ENCODE results near the gene MYH11.

Gene MYH11

DNA sequence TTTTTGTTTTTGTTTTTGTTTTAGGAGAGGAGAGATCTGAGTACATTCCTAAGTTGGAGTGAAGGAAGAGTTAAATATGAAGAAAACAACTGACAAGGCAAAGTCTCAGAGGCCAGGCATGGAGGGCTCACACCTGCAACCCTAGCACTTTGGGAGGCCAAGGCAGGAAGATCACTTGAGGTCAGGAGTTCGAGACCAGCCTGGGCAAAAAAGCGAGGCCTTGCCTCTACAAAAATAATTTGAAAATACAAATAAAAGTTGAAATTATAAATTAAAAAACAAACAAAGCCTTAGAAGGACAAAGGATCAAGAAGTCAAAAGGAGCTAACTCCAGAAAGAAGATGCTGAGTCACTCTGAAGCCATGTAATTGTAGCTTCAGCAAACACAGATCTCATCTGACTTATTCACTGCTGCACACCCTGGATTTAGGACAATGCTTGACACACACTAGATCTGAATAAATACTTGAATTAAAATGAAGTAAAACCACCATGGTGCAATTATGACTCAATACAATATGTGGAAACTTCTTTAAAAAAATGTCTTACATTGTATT lies 22.5 kb upstream of the MYH11 start:
- peak overlapping the region in 1 of 2 experiments; percentile 51 for H3K27ac ChIP-seq (ENCODE audit: insufficient read depth in 1 of 2, low read depth in 1 of 2, low read length in 2 of 2, poor library complexity in 1 of 2, severe bottlenecking in 2 of 2)
- WGBS (ENCODE audit: insufficient coverage): no CpG with 5 or more reads among the region's 2 CpGs
- no peak overlapping the region for H3K4me3 ChIP-seq (ENCODE audit: control insufficient read depth in 1 of 7, extremely low read depth in 1 of 7, insufficient read depth in 4 of 7, low read depth in 2 of 7, low read length in 6 of 7)
- peaks cover 0 to 15% (median 10%) of the 10 kb centered on the region in 4 experiments for H3K4me1 ChIP-seq (ENCODE audit: control extremely low read depth in 1 of 4, control insufficient read depth in 4 of 4, insufficient read depth in 4 of 4, low read length in 3 of 4)
- CTCF ChIA-PET: interaction anchor here (0.9 to 1.2 kb wide), 3 partner anchors 9 to 57 kb away, joined by 3 to 4 read pairs (median 3); partner anchors contain the start of gene CEP20
- peak in 2 of 3 donors; percentile 58 to 63 for DNase-seq
- H3K36me3 ChIP-seq (ENCODE audit: control insufficient read depth in 4 of 4, insufficient read depth in 4 of 4, low read length in 3 of 4): peaks cover 2 to 45% (median 29%) of the 10 kb centered on the region in 4 experiments
- POLR2A ChIA-PET: no interaction called here
- no peaks in the 10 kb centered on the region for H3K27me3 ChIP-seq (replicated peaks in 2 of 5; ENCODE audit: control insufficient read depth in 4 of 5, insufficient read depth in 5 of 5, low read length in 4 of 5)
- no peaks in the 10 kb centered on the region for H3K9me3 ChIP-seq (ENCODE audit: control extremely low read depth in 1 of 5, control insufficient read depth in 4 of 5, insufficient read depth in 2 of 5, low read depth in 1 of 5, low read length in 4 of 5)

DNA sequence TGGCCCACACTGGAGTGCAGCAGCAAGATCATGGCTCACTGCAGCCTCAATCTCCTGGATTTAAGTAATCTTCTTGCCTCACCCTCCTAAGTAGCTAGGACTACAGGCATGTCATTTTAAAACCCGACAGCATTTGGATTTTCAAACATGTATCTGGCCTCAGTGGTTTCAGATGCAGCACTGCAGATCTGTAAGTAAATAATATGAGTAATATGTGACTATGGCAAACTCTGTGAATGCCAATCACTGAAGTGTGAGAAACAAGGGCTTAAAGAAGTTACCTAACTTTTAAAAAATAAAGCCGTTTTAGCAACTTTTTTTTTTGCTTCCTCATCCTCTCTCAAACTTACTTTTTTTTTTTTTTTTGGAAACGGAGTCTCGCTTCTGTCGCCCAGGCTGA lies 19.7 kb upstream of the MYH11 start:
- Histone ChIP-seq H3K27me3 (replicated peaks in 2 of 5; ENCODE audit: control insufficient read depth in 4 of 5, insufficient read depth in 5 of 5, low read length in 4 of 5) (no peaks in the 10 kb centered on the region), H3K4me1 (ENCODE audit: control extremely low read depth in 1 of 4, control insufficient read depth in 4 of 4, insufficient read depth in 4 of 4, low read length in 3 of 4) (peaks cover 0 to 16% (median 10%) of the 10 kb centered on the region in 4 experiments), H3K9me3 (ENCODE audit: control extremely low read depth in 1 of 5, control insufficient read depth in 4 of 5, insufficient read depth in 2 of 5, low read depth in 1 of 5, low read length in 4 of 5) (no peaks in the 10 kb centered on the region), H3K36me3 (ENCODE audit: control insufficient read depth in 4 of 4, insufficient read depth in 4 of 4, low read length in 3 of 4) (peaks cover 4 to 43% (median 27%) of the 10 kb centered on the region in 4 experiments), H3K27ac (ENCODE audit: insufficient read depth in 1 of 2, low read depth in 1 of 2, low read length in 2 of 2, poor library complexity in 1 of 2, severe bottlenecking in 2 of 2) (no peak overlapping the region), H3K4me3 (ENCODE audit: control insufficient read depth in 1 of 7, extremely low read depth in 1 of 7, insufficient read depth in 4 of 7, low read depth in 2 of 7, low read length in 6 of 7) (no peak overlapping the region)
- WGBS (ENCODE audit: insufficient coverage): 100% methylated on average over 1 of the region's 5 CpGs
- CTCF ChIA-PET: interaction anchor here (0.6 to 1.2 kb wide), 2 partner anchors 30 to 106 kb away, joined by 4 read pairs; no protein-coding TSS in a partner anchor
- POLR2A ChIA-PET: no interaction called here
- DNase-seq: no peak

DNA sequence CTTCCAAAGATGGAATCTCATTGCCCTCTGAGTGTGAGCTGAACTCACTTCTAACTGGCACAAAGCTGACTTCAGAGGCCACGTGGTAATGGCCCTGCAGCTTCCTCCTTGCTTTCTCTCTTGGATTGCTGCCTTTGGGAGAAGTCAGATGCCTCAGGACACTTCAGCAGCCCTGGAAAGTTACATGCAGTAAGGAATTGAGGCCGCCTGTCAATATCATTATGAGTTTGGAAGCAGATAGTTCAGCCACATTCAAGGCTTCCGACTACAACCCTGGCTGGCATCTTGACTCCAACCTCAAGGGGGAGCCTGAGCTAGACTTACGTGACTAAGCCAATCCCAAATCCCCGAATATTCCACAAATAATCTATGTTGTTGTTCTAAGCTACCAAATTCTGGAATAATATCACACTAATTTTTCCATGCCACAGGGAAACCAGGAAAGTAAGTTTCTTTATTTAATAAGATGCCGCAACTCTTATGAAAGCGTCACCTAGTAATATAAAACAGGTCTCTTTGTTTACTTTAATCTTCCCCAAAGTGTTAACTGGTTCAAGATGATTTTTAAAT lies 18.0 kb upstream of the MYH11 start:
- H3K27ac ChIP-seq (ENCODE audit: insufficient read depth in 1 of 2, low read depth in 1 of 2, low read length in 2 of 2, poor library complexity in 1 of 2, severe bottlenecking in 2 of 2): peak overlapping the region; percentile 12 to 54
- no peaks in the 10 kb centered on the region for H3K9me3 ChIP-seq (ENCODE audit: control extremely low read depth in 1 of 5, control insufficient read depth in 4 of 5, insufficient read depth in 2 of 5, low read depth in 1 of 5, low read length in 4 of 5)
- ChIA-PET POLR2A (interaction anchor here (0.6 to 1.2 kb wide), 6 partner anchors 11 to 253 kb away, joined by 3 to 5 read pairs (median 4); no protein-coding TSS in a partner anchor), CTCF (interaction anchor here (0.7 to 3.9 kb wide), 29 partner anchors 8 to 316 kb away, joined by 3 to 28 read pairs (median 4); partner anchors contain the start of gene CEP20)
- peak; percentile 49 to 63 (median 58) for DNase-seq
- H3K4me1 ChIP-seq (ENCODE audit: control extremely low read depth in 1 of 4, control insufficient read depth in 4 of 4, insufficient read depth in 4 of 4, low read length in 3 of 4): peaks cover 0 to 16% (median 10%) of the 10 kb centered on the region in 4 experiments
- 4% methylated on average over 2 of the region's 7 CpGs for WGBS (ENCODE audit: insufficient coverage)
- H3K36me3 ChIP-seq (ENCODE audit: control insufficient read depth in 4 of 4, insufficient read depth in 4 of 4, low read length in 3 of 4): peaks cover 7 to 54% (median 32%) of the 10 kb centered on the region in 4 experiments
- peak overlapping the region in 1 of 7 experiments; percentile 59 for H3K4me3 ChIP-seq (ENCODE audit: control insufficient read depth in 1 of 7, extremely low read depth in 1 of 7, insufficient read depth in 4 of 7, low read depth in 2 of 7, low read length in 6 of 7)
- H3K27me3 ChIP-seq (replicated peaks in 2 of 5; ENCODE audit: control insufficient read depth in 4 of 5, insufficient read depth in 5 of 5, low read length in 4 of 5): no peaks in the 10 kb centered on the region

DNA sequence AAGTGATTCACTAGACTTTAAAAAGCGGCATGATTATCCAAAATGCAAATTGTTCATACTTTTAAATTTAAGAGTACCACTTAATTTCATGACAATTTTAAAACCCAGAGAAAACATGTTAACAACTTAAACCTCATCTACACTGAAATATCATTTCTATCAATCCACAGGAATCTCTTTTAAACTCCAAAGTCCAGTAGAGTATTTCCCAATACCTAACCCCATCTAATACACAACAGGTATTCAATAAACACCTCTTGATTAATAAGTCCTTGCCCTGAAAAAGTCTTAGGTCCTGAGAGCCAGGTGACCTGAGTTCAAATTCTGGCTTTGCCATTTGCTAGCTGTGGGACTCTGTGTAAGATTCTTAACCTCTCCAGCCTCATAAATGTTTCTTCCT lies 16.9 kb upstream of the MYH11 start:
- H3K4me3 ChIP-seq (ENCODE audit: control insufficient read depth in 1 of 7, extremely low read depth in 1 of 7, insufficient read depth in 4 of 7, low read depth in 2 of 7, low read length in 6 of 7): no peak overlapping the region
- peaks cover 7 to 57% (median 38%) of the 10 kb centered on the region in 4 experiments for H3K36me3 ChIP-seq (ENCODE audit: control insufficient read depth in 4 of 4, insufficient read depth in 4 of 4, low read length in 3 of 4)
- peaks cover 0 to 10% (median 5%) of the 10 kb centered on the region in 4 experiments for H3K4me1 ChIP-seq (ENCODE audit: control extremely low read depth in 1 of 4, control insufficient read depth in 4 of 4, insufficient read depth in 4 of 4, low read length in 3 of 4)
- no peaks in the 10 kb centered on the region for H3K9me3 ChIP-seq (ENCODE audit: control extremely low read depth in 1 of 5, control insufficient read depth in 4 of 5, insufficient read depth in 2 of 5, low read depth in 1 of 5, low read length in 4 of 5)
- no peaks in the 10 kb centered on the region for H3K27me3 ChIP-seq (replicated peaks in 2 of 5; ENCODE audit: control insufficient read depth in 4 of 5, insufficient read depth in 5 of 5, low read length in 4 of 5)
- no peak overlapping the region for H3K27ac ChIP-seq (ENCODE audit: insufficient read depth in 1 of 2, low read depth in 1 of 2, low read length in 2 of 2, poor library complexity in 1 of 2, severe bottlenecking in 2 of 2)
- ChIA-PET POLR2A (interaction anchor here (0.9 kb wide), 1 partner anchor 10 kb away, joined by 3 read pairs; no protein-coding TSS in a partner anchor), CTCF (interaction anchor here (0.8 to 3.9 kb wide), 11 partner anchors 9 to 256 kb away, joined by 3 to 28 read pairs (median 6); partner anchors contain the start of gene CEP20)
- DNase-seq: no peak
- WGBS (ENCODE audit: insufficient coverage): 93% methylated on average over 1 of the region's 1 CpG

DNA sequence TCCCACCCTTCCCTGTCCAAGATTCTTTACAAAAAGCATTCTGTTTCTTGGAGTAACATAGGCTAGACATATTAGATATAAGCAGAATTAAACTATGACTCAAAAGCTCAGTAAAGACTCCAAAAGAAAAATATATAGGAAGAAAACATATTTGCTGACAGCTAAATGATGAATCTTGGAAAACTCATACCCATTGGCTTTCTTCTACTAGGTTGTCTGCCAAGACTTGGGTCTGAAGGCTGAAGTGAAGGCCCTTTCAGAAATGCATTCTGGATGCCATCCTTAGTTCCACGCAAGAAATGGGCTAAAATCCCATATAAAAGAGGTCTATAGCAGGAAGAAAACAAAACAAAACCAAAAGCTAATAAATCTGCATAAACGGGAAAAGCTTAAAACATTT lies 16.5 kb upstream of the MYH11 start:
- DNase-seq: no peak
- no peak overlapping the region for H3K27ac ChIP-seq (ENCODE audit: insufficient read depth in 1 of 2, low read depth in 1 of 2, low read length in 2 of 2, poor library complexity in 1 of 2, severe bottlenecking in 2 of 2)
- ChIA-PET CTCF (interaction anchor here (1.2 to 3.9 kb wide), 9 partner anchors 9 to 257 kb away, joined by 3 to 28 read pairs (median 6); partner anchors contain the start of gene CEP20), POLR2A (no interaction called here)
- H3K4me1 ChIP-seq (ENCODE audit: control extremely low read depth in 1 of 4, control insufficient read depth in 4 of 4, insufficient read depth in 4 of 4, low read length in 3 of 4): peaks cover 0 to 10% (median 5%) of the 10 kb centered on the region in 4 experiments
- H3K27me3 ChIP-seq (replicated peaks in 2 of 5; ENCODE audit: control insufficient read depth in 4 of 5, insufficient read depth in 5 of 5, low read length in 4 of 5): no peaks in the 10 kb centered on the region
- H3K4me3 ChIP-seq (ENCODE audit: control insufficient read depth in 1 of 7, extremely low read depth in 1 of 7, insufficient read depth in 4 of 7, low read depth in 2 of 7, low read length in 6 of 7): no peak overlapping the region
- no peaks in the 10 kb centered on the region for H3K9me3 ChIP-seq (ENCODE audit: control extremely low read depth in 1 of 5, control insufficient read depth in 4 of 5, insufficient read depth in 2 of 5, low read depth in 1 of 5, low read length in 4 of 5)
- peaks cover 7 to 55% (median 36%) of the 10 kb centered on the region in 4 experiments for H3K36me3 ChIP-seq (ENCODE audit: control insufficient read depth in 4 of 4, insufficient read depth in 4 of 4, low read length in 3 of 4)
- WGBS (ENCODE audit: insufficient coverage): 91% methylated on average over 1 of the region's 2 CpGs

DNA sequence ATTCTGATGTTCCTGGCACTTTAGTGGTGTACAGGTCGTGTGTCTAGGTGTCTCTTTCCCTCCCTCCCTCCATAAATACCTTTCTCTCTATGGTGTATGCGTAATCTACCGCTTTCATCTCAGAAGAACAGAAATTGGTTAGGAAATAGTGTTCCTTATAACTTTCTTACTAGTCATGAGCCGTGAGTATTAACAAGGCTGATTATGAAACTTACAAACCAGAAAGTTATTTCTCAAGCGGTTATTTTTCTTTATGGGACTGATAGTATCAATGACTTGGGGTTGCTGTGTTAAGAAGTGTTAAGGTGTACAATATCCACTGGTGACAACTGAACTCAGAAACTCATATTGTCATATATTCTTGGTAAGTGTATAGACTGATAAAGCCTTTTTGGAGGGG lies 13.2 kb upstream of the MYH11 start:
- Histone ChIP-seq H3K27me3 (replicated peaks in 2 of 5; ENCODE audit: control insufficient read depth in 4 of 5, insufficient read depth in 5 of 5, low read length in 4 of 5) (no peaks in the 10 kb centered on the region), H3K9me3 (ENCODE audit: control extremely low read depth in 1 of 5, control insufficient read depth in 4 of 5, insufficient read depth in 2 of 5, low read depth in 1 of 5, low read length in 4 of 5) (no peaks in the 10 kb centered on the region), H3K4me3 (ENCODE audit: control insufficient read depth in 1 of 7, extremely low read depth in 1 of 7, insufficient read depth in 4 of 7, low read depth in 2 of 7, low read length in 6 of 7) (no peak overlapping the region), H3K4me1 (ENCODE audit: control extremely low read depth in 1 of 4, control insufficient read depth in 4 of 4, insufficient read depth in 4 of 4, low read length in 3 of 4) (peaks cover 0 to 7% (median 5%) of the 10 kb centered on the region in 4 experiments), H3K36me3 (ENCODE audit: control insufficient read depth in 4 of 4, insufficient read depth in 4 of 4, low read length in 3 of 4) (peaks cover 12 to 64% (median 48%) of the 10 kb centered on the region in 4 experiments), H3K27ac (ENCODE audit: insufficient read depth in 1 of 2, low read depth in 1 of 2, low read length in 2 of 2, poor library complexity in 1 of 2, severe bottlenecking in 2 of 2) (no peak overlapping the region)
- no peak for DNase-seq
- WGBS (ENCODE audit: insufficient coverage): 83% methylated on average over 1 of the region's 5 CpGs
- POLR2A ChIA-PET: interaction anchor here (1.0 kb wide), 1 partner anchor 16 kb away, joined by 3 read pairs; no protein-coding TSS in a partner anchor
- CTCF ChIA-PET: interaction anchor here (1.0 kb wide), 1 partner anchor 38 kb away, joined by 3 read pairs; no protein-coding TSS in a partner anchor

DNA sequence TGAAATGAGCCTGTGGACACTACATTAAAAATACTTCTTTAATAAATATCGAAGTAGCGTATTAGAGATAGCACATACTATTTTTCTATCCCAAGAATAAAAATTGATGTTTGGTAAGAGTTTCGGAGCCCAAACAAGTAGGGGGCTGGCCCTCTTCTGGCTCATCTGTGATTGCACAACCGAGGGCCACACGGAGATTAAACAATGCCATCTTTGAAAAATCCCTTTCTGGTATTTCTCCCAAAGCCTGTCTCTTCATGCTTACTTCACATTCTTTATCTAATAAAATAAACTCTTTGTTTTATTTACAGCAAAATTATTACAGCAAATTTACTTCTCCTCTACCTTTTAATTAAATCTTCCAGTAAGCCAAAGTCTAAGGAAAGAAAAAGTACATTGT lies 9.6 kb upstream of the MYH11 start:
- no peak for DNase-seq
- WGBS (ENCODE audit: insufficient coverage): 100% methylated on average over 3 of the region's 5 CpGs
- POLR2A ChIA-PET: no interaction called here
- Histone ChIP-seq H3K27me3 (replicated peaks in 2 of 5; ENCODE audit: control insufficient read depth in 4 of 5, insufficient read depth in 5 of 5, low read length in 4 of 5) (no peaks in the 10 kb centered on the region), H3K4me3 (ENCODE audit: control insufficient read depth in 1 of 7, extremely low read depth in 1 of 7, insufficient read depth in 4 of 7, low read depth in 2 of 7, low read length in 6 of 7) (no peak overlapping the region), H3K9me3 (ENCODE audit: control extremely low read depth in 1 of 5, control insufficient read depth in 4 of 5, insufficient read depth in 2 of 5, low read depth in 1 of 5, low read length in 4 of 5) (no peaks in the 10 kb centered on the region), H3K27ac (ENCODE audit: insufficient read depth in 1 of 2, low read depth in 1 of 2, low read length in 2 of 2, poor library complexity in 1 of 2, severe bottlenecking in 2 of 2) (no peak overlapping the region), H3K36me3 (ENCODE audit: control insufficient read depth in 4 of 4, insufficient read depth in 4 of 4, low read length in 3 of 4) (peaks cover 8 to 53% (median 32%) of the 10 kb centered on the region in 4 experiments), H3K4me1 (ENCODE audit: control extremely low read depth in 1 of 4, control insufficient read depth in 4 of 4, insufficient read depth in 4 of 4, low read length in 3 of 4) (no peaks in the 10 kb centered on the region)
- CTCF ChIA-PET: no interaction called here

All from common myeloid progenitor, CD34-positive (primary cell).